DOHH2 (cell line): Measurements from ENCODE around the gene TMEM269.

Experiments
- EZH2phosphoT487 ChIP-seq: fragments of 200-600 bp; sonication (generic); IDR thresholded peaks from 2 replicates; pipeline ENCODE4 v1.6.1; 2017; ENCODE audit warnings: borderline replicate concordance, mild to moderate bottlenecking, antibody characterized with exemption, low read length, moderate library complexity, mixed read lengths
- TF ChIP-seq, protein P1 (sequence below): fragments of 200-600 bp; sonication (generic); IDR thresholded peaks from one replicate; pipeline ENCODE4 v1.5.1; 2014; ENCODE audit warnings: antibody characterized with exemption, mild to moderate bottlenecking, low read depth, low read length; ENCODE audit not compliant: poor library complexity, severe bottlenecking

DNA sequence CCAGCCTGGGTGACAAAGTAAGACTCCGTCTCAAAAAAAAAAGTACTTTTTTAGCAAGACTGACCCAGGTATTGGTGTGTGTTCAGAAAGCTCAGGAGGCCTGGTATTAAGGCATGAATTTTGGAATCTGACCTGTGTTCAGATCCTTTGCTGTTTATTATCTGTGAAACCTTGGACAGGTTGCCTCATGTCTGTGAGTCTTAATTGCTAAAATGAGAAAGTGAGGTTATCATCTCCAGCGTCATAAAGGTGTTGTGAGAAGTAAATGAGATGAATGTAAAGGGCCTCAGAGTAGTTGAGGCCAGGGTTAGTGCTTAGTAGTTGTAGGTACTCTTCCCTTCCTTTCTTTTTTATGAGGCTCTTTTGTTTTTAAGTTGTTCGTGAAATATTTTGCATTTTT lies 15.0 kb upstream of the TMEM269 start:
- no peak for TF ChIP-seq EZH2phosphoT487
- TF ChIP-seq, protein P1, sequence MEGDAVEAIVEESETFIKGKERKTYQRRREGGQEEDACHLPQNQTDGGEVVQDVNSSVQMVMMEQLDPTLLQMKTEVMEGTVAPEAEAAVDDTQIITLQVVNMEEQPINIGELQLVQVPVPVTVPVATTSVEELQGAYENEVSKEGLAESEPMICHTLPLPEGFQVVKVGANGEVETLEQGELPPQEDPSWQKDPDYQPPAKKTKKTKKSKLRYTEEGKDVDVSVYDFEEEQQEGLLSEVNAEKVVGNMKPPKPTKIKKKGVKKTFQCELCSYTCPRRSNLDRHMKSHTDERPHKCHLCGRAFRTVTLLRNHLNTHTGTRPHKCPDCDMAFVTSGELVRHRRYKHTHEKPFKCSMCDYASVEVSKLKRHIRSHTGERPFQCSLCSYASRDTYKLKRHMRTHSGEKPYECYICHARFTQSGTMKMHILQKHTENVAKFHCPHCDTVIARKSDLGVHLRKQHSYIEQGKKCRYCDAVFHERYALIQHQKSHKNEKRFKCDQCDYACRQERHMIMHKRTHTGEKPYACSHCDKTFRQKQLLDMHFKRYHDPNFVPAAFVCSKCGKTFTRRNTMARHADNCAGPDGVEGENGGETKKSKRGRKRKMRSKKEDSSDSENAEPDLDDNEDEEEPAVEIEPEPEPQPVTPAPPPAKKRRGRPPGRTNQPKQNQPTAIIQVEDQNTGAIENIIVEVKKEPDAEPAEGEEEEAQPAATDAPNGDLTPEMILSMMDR = no peak
